ENCODE measurements around the gene IVD.

The IVD gene

GRCh38 chr15:40459391-40460015 lies 53.9 kb downstream of the IVD start:
- no peak for DNase-seq (ENCODE audit: low spot score)

- no peak for DNase-seq (ENCODE audit: low spot score)
Observed at GRCh38 chr15:40460404-40460803, 54.8 kb downstream of the IVD start.

GRCh38 chr15:40461958-40462357 lies 56.4 kb downstream of the IVD start:
- DNase-seq (ENCODE audit: low spot score) = no peak

GRCh38 chr15:40463279-40463678 lies 57.7 kb downstream of the IVD start:
- no peak for DNase-seq (ENCODE audit: low spot score)

GRCh38 chr15:40463886-40464545 lies 58.4 kb downstream of the IVD start:
- no peak for DNase-seq (ENCODE audit: low spot score)

- no peak for DNase-seq (ENCODE audit: low spot score)
Observed at GRCh38 chr15:40464595-40465185, 59.1 kb downstream of the IVD start.

- no peak for DNase-seq (ENCODE audit: low spot score)
Observed at GRCh38 chr15:40465939-40466338, 60.3 kb downstream of the IVD start.

- no peak for DNase-seq (ENCODE audit: low spot score)
Observed at GRCh38 chr15:40466426-40467260, 61.0 kb downstream of the IVD start.

- DNase-seq (ENCODE audit: low spot score) = no peak
Observed at GRCh38 chr15:40467261-40467615, 61.6 kb downstream of the IVD start.

GRCh38 chr15:40468898-40469331 lies 63.3 kb downstream of the IVD start:
- no peak for DNase-seq (ENCODE audit: low spot score)

GRCh38 chr15:40469776-40470390 lies 64.3 kb downstream of the IVD start:
- DNase-seq (ENCODE audit: low spot score) = no peak

GRCh38 chr15:40470423-40471104 lies 65.0 kb downstream of the IVD start, which contains the start of gene CHST14:
Gene CHST14, plus strand, starts transcription at chr15:40470984. Its CDS starts 230 bp downstream, at chr15:40471214.
- no peak for DNase-seq (ENCODE audit: low spot score)
